Measurements from ENCODE around the gene RAB17.
"Not testable (repeated sequence)": the region's sequence is repeated elsewhere in the genome, so short reads cannot be mapped to it uniquely, and the experiment has no call there.

RAB17 gene

DNA sequence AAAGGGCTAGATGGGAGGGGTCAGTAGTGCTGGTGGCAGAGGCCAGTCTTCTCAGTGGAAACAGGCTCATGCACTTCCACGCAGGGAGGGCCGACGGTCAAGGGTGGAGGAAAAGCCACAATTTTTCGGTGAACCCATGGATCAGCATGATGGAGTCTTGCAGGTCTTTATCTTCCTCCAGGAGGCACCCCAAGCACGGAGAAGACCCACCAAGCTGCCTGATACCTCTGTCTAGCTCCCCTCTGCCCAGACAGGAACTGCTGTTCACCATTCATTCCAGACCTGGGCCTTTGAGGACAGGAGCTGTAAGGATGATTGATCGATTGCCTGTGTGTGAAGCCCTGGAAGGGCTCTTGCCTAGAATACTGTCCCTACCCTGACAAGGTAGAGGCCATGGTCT, 34.0 kb upstream of the RAB17 start:
- DNase-seq (ENCODE audit: low read depth in 2 of 2): no peak

DNA sequence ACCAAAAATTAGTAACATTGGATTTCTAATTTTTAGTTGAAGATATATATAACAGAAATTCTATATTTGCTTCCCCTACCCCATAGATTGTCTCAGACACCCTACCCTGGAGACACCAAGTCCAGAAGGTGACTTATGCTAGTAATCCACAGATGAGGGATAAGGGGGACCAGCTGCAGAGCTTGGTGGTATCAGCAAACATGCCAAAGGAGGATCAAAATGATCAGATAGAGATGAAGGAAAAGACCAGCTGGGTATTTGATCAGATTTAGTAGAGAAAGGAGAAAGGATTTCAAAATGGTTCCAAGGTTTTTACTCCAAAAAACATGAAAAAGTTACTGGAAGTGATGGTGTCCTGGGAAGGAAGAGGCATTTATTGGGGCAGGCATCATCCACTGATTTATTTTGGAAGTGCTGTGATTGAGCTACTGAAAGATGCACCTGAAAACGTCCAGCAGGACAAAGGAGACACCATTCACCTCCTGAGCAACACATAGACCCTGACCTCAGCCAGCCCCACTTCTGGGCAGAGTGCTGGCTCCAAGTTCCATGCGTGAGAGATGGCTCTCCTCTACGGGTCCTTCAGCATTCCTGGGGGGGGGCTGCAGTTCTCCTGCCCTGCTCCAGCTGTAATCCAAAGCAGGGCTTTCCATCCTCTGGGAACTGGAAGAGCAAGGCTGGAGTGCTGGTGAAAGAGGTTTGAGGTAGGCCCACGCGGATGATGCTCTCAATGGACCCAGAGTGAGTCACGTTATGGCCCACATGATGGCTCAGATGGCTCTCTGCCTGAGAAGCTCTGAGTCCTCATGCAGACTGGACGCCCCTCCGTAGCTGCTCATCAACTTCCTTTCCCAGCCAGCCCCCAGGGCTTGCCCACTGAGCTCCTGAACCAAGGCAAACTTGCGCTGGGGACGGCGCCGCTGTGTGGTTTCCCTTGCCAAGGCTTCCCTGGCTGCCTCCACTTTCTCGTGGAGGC, 33.2 kb upstream of the RAB17 start:
- no peak for DNase-seq (ENCODE audit: low read depth in 2 of 2)

DNA sequence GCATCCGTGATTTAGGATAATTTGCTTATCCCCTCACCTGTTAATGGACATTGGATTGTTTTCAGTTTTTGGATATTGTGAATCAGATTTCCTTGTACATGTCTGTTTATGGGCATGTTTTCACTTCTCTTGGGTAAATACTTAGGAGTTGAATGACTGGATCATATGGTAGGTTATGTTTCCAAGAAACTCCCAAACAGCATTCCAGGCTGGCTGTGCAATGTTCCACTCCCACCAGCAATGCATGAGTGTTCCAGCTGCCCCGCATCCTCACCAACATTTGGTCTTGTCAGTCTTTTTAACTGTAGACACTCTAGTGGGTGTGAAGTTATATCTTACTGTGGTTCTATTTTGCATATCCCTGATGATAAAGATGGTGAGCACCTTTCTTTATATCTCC, 27.9 kb upstream of the RAB17 start:
- DNase-seq (ENCODE audit: low read depth in 2 of 2): no peak

DNA sequence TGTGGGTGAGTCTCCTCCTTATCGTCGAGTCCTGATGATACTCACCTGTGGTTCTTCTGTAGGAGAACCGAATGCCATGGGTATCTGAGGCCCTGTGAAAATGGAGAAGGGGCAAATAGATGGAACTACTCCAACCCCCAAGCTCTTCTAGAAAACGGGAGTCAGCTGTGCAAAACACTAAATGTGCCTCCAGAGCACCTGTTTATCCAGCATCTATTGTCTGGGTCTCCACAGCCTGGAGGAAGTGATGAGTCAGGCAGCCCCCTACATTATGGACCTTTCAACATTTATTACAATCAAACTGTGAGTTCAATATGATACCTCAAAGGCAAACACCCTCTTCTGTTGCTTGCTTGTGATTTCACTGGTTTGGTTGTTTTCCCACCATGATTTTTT, 27.1 kb upstream of the RAB17 start:
- no peak for DNase-seq (ENCODE audit: low read depth in 2 of 2)

DNA sequence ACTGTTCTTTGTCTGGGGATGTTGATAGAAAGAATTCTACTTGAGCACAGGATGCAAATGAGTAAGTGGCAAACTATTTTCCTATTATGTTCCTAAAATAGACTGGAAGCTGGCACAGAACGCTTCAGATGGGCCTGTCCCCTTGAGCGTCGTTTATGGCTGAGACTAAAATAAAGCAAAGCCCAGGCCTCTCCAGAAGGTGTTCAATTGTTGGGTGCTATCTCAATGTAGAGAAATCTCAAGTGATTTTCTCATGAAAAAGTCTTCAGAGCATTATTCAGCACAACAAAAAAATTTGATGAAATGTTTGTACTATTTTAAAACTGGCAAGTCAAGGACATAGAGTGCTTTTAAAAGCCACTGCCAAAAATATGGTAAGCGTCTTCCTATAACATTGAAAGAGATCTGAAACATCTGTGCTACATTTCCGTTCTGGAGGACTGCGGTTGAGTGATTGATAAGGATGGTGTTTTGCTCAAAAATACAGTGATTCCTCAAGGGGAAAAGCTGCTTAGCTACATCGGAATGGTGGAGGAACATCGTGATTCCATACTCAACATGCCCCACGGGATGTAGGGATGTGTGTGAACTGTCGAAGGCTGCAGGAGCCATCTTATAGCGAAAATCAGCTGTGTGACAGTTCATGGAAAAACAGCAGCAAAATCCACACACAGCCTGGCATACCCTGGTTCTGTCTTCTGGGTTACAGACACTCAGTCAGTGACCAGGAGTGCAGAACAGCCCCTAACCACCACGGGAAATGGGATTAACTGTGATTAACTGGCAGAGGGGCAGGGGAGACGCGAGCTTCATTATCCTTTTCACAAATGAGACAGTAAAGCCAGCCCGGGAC, 26.4 kb upstream of the RAB17 start:
- DNase-seq (ENCODE audit: low read depth in 2 of 2): no peak

DNA sequence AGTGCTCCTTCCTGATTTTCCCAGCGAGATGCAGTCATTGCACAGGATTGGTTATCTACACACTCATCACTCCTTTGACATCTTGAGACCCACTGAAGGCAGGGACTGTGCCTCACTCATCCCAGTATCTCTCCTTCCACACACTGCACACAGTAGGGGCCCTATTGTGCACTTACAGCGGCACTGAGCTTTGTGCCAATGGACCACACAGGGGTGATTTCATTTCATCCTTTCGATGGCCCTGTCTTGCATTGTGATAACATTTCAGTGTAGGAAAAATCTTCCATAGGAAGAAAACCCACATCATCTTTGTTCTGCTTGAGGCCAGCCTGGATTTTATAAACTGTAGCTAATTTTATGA, 25.8 kb upstream of the RAB17 start:
- no peak for DNase-seq (ENCODE audit: low read depth in 2 of 2)

DNA sequence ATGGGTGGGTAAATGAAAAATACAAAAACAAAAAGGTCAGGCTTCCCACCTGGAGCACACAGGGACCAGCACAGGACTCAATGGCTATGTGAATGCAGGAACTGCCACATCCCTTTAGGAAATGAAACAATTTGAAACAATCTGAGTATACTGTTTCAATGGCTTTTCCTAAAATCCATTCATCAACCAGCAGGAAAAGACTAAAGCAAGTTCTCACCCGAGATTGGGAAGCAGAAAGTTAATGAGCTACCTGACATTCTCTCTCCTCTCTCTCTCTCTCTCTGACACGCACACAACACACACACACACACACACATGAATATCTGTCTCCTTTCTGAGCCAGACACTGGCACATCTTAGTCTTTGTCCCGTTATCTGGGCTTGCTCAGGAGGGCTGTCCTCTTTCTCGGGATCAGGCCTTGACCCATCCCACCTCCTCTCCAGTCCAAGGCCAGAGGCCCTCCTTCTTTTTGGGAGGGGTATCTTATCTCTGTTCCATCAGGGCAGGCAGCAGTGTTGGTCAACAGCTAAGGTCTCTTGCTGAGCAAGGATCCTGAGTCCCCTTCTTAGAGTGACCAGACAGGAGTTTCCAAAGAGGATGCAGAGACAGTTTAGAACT, 25.2 kb upstream of the RAB17 start:
- no peak for DNase-seq (ENCODE audit: low read depth in 2 of 2)

DNA sequence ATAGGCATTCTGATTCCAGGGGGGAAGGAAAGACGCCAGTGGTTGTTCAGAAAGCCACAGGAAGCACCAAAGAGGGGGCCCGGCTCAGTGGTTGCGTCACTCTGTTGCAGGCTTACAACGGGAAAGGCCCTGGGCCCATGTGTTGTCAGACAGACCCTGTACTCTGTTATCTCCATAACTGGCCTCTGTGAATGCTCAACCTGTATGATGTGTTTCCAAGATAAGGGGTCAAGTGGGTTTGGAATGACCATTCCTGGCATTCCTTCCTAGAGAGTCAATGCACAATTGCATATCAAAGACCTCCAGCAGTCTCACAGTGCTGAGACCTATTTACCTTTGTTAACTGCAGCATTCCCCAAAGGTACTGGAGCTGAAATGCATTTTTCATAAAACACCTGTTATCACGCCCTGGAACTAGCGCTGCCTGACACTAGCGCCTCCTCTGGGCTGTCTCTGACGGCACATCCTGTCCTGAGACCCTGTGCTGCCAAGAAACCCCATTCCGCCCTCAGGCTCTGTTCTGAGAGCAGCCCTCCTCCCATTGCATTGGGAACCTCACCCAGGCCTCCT, 23.7 kb upstream of the RAB17 start:
- DNase-seq (ENCODE audit: low read depth in 2 of 2): no peak

DNA sequence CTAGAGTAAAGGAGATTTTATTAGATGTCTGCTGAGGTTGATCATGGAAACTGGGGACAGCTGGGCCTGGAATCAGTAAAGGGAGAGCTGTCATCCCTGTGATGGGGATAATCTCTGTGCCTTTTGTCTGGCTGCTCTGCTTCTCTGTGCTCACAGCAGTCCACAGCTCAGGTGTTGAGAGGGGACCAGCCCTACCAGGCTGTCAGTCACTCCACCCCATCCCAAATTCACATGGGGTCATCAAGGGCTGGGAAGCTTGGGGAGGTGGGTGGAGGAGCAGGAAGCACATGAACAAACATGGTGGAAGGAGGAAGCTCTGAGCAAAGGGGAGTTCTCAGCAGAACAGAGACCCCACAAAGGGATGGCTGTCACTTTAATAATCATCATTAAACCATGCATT, 23.1 kb upstream of the RAB17 start:
- no peak for DNase-seq (ENCODE audit: low read depth in 2 of 2)

DNA sequence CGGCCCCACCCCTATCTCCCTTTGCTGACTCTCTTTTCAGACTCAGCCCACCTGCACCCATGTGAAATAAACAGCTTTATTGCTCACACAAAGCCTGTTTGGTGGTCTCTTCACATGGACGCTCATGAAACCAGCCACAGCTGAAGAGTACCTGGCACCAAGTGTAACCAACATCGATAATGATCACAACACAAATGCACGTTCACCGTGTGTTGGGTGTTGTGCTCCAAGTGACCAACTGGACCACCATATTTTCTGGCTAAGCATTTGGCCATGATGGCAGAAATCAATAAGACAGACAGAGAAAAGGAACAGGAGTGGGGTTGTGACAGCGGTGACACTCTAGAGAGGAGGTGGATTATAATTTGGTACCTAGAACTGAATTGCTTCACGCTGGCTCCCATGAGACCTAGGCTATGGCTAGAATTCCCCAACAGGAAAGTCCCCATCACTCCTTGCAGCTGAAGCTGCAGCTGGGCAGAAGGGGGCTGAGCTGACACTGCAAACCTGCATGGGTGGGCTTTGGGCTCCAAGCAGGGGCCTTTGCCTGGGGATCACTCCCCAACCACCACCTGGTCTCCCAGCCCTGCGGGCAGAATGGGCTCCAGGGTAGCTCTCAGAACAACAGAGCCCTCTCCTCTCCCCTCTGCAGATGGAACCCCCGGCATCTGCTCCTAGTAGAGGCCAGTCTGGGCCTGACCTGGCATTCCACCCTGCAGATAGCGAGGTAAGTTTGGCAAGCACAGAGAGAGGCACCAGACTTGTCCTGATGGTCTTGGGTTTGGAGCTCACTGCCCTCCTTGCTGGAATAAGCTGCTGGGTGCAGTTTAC, 22.2 kb upstream of the RAB17 start:
- no peak for DNase-seq (ENCODE audit: low read depth in 2 of 2)

DNA sequence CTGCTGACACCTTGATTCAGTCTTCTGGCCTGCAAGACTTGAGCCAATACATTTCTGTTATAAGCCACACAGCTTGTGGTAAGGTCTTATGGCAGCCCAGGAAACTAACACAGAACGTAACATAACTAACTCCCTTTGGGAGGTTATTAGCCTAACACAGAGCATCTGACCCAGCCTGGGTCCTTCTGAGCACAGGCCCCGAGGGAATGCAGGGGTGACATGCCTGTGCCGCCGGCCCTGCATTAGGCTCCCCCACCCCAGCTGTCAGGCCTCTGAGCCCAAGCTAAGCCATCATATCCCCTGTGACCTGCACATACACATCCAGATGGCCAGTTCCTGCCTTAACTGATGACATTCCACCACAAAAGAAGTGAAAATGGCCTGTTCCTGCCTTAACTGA, 16.0 kb upstream of the RAB17 start:
- DNase-seq (ENCODE audit: low read depth in 2 of 2): not testable (repeated sequence)

DNA sequence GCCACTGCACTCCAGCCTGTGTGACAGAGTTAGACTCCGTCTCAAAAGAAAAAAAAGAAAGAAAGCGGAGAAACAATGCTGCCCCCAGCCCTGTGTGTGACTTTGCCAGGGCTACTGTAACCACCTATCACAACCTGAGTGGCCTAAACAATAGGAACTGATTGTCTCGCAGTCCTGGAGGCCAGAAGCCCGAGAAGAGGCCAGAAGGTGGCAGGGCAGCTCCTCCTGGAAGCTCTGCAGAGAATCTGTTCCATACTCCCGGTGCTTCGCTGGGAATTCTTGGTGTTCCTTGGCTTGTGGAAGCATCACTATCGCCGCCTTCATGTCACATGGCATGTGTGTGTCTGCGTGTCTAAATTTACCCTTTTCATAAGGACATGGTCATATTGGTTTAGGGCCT, 14.4 kb upstream of the RAB17 start:
- DNase-seq (ENCODE audit: low read depth in 2 of 2): no peak

DNA sequence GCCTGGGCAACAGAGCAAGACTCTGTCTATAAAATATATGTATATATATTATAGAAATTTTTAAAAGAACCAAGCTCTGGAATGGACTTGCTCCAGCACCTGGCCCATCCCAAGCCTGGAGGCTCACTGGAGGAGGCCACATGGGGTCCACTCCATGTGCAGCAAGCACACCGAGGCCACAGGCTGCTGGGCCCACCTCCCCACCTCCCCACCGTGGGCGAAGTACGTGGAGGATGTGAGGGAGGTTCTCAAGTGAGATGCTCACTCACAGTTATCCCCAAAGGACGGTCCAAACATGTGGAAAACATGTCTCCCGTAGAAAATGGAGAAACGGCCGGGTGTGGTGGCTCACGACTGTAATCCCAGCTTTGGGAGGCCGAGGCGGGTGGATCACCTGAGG, 13.9 kb upstream of the RAB17 start:
- DNase-seq (ENCODE audit: low read depth in 2 of 2): no peak

DNA sequence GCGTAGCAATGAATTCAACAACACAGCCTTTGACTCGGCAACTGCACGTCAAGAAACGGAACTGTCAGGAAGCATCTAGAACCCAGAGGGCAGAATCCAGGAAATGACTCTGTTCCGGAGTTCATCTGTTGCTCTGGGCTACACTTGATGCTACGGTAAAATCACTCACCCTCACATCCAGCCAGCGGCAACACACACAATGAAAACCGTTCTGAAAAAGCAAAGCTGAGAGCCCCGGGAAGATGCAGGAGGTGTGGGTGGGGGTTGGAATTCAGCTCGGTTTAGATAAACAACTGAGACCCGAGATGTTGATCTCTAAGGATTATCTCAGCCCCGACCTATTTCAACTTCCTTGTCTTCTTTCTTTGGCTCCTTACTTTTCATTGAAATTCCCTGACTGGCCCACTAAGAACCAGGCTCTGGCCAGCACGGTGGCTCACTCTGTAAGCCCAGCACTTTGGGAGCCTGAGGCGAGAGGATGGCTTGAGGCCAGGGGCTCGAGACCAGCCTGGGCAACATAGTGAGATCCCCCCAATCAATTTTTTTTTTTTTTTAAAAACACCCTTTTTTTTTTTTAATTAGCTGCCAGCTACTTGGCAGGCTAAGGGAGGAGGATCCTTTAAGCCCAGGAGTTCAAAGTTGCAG, 13.3 kb upstream of the RAB17 start:
- no peak for DNase-seq (ENCODE audit: low read depth in 2 of 2)

DNA sequence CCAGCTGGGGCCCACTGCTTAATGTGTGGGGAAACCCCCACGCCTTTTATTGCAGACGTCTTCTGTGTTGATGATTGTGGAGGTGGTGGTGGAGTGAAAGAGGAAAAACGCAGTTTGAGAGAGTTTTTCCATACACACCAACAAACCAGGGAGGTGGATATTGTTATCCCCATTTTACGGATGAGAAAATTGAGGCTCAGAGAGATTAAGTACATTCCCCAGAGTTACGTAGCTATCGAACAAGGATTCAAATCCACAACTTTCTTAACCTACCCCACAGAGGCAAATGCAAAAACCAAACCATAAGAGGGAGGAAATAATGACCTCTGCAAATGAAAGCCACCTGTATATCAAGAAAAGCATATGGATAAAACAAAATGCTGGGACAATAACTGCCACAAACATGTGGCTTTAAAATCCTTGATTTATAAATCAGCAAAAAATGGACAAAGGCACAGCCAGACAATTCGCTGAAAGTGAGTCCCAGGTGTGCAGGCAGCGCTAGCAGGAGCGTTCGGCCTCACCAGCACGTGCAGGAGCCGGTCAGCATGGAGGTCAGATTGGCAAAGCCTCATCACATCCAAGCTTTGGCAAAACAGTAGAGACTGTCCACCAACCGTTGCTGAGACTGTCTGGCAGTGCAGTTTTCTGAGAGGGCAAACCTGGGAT, 12.6 kb upstream of the RAB17 start:
- DNase-seq (ENCODE audit: low read depth in 2 of 2): no peak

DNA sequence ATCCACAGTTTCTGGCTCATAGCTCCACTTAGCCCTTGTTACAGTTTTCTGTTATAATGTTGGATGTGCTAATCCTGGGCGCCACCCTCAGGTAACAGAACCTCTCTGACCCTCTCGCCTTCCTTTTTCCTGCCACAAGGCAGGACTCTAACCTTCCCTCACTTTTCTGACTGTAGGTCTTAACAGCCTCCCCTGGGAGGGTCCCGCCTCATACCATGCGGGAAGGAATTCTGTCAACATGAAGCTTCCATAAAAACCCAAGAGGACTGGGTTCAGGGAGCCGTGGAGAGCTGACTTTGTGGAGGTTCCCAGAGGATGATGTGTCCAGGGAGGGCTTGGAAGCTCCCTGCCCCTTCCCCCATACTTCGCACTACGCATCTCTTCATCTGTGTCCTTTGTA, 11.9 kb upstream of the RAB17 start:
- DNase-seq (ENCODE audit: low read depth in 2 of 2): no peak

DNA sequence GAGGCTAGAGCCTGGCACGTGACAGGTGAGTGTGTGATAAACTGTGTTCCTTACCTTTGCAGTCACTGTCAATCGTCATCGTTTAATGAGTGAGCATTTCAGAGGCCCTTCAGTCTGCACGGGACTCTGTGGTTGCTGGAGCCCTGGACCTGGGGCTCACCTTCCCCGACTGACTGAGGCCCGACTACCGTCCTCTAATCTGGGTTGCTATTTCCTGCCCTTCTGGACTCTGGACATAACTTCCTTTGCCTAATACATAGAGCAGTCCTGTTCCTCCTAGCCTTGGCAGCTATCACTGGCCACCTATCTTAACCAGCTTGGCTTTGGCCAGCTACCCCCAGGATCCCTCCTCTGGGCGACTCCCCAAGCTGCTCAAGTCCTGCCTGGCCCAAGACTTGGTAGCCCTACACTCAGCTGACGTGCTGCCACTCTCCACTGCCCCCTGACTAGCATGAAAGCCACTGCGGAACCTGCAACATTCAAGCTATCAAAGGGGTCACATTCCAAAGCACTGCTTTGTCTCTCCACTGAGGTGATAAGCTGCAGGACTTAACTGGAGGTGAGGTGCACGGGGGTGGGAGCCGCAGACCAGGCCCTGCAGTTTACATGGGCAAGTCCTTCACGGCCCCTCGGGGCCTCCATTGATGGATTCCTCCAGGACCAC, 11.1 kb upstream of the RAB17 start:
- DNase-seq (ENCODE audit: low read depth in 2 of 2): no peak

DNA sequence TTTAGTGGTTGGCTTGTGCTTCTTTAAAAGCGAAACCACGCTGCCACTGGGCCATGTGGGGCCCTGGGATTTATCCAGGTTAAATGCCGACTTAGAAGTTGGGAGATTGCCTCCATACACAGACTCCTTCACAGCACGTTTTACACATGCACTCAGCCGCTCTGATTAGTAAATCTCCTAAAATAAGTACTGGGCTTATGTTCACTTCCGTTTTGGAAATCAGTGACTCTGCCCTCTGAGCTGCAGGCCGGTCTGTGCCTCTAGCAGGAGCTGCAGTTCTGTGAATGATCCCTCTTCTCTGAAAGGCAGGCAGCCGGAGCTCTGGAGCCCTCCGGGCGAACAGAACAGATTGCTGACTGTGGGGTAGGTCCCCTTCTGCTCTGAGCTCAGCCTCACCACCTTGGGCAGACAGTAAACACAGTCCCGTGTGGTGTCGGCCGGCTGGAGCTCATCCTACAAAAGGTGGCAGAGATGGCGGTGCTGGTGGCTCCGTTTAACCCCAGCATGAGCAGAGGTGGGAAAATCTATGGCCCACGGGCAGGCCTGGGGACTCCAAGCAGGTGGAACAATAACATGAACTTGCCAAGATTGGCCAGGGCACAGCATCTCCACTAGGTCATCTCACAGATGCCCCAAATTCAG, 9.8 kb upstream of the RAB17 start:
- no peak for DNase-seq (ENCODE audit: low read depth in 2 of 2)

DNA sequence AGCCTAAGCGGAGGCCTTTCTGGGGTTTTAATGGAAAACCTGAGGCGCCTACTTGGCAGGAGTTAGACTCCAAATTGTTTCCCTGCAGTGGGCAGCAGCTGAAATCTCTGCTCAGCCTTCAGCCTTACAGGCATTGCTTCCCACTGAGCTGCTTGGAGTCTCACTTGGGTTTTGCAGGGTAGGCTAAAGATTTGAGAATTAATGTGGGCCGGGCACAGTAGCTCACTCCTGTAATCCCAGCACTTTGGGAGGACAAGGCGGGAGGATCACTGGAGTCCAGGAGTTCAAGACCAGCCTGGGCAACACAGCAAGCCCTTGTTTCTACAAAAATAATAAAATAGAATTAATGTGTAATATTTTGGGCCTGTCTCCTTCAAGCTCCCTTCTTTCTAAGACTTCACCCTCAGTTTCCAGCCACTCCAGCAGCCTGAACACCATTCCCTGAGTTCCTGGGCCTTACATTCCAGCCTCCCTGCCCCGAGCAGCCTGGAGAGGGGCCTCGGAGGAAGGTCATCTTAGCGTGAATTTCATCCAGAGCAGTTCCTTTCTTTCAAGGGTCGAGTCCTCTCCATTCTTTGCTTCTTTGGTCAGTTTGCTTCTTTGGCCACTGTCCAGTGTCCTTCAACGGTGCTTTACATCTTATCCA, 9.1 kb upstream of the RAB17 start:
- DNase-seq (ENCODE audit: low read depth in 2 of 2): no peak
